K562 (cell line): ENCODE results near the gene PRSS50. TPM values are rescaled to one million over a fixed set of nuclear protein-coding genes. Genes with fewer than 3 reads are reported as not detected.

Experiments
- ATAC-seq: fragments of 200-7000 bp; cut with Tn5 transposase; 3 replicates; pipeline ENCODE4 v1.9.1; 2020; ENCODE audit warnings: moderate library complexity
- BruUV-seq: library from RNA; stranded (reverse); fragments of 400-500 nt; replicated peaks from 2 replicates; lab custom pipeline; 2021; lab: Mats Ljungman, UMichigan
- CTCF ChIA-PET: fragments of 300-600 bp; formaldehyde crosslinking; extraction: SDS; loops from one replicate; lab custom pipeline; 2021; ENCODE audit warnings: low intra/inter-chr PET ratio; lab: Yijun Ruan, JAX
- POLR2A ChIA-PET: fragments of 300-600, 350-650 bp; sonication (Branson Sonifier 250); formaldehyde crosslinking; extraction: SDS; loops from one replicate; lab custom pipeline; 2021; ENCODE audit warnings: antibody characterized with exemption, inconsistent platforms; lab: Yijun Ruan, JAX
- DNase-seq, 4 experiments: peaks; one replicate each; pipeline versions ENCODE4 v3.0.0 to v3.0.0-alpha.2; 2011 to 2018; ENCODE audit warnings: low spot score in 3 of 4, mixed read lengths in 3 of 4; ENCODE audit errors: extremely low read depth in 1 of 4
- FAIRE-seq: peaks from 2 replicates; lab custom pipeline; 2011; peaks lifted over from hg19 to GRCh38; lab: Jason Lieb, UNC
- H2AFZ ChIP-seq: 2 replicates; pipeline ENCODE4 v1.6.0; 2011; ENCODE audit warnings: low read depth, low read length, control low read depth, inconsistent platforms
- H3K27ac ChIP-seq: fragments of 200-600 bp; 3 replicates; pipeline ENCODE4 v1.8.0; 2011; ENCODE audit warnings: low read depth, mild to moderate bottlenecking, control low read depth, inconsistent platforms, low read length, moderate library complexity, mixed read lengths; ENCODE audit errors: extremely low read depth
- H3K27me3 ChIP-seq, 2 experiments: fragments of 300-600 bp in 1 of 2; 2 replicates in 1 of 2; 3 replicates in 1 of 2; pipeline versions ENCODE4 v1.6.0 to v1.8.0; 2011; ENCODE audit warnings: inconsistent platforms in 2 of 2, low read length in 2 of 2, mild to moderate bottlenecking in 1 of 2, mixed read lengths in 1 of 2, moderate library complexity in 1 of 2; ENCODE audit not compliant: control insufficient read depth in 2 of 2, insufficient read depth in 2 of 2
- H3K36me3 ChIP-seq: fragments of 300-600 bp; 3 replicates; pipeline ENCODE4 v1.8.0; 2011; ENCODE audit warnings: mild to moderate bottlenecking, low read length, inconsistent platforms; ENCODE audit not compliant: control insufficient read depth, insufficient read depth
- H3K4me1 ChIP-seq, 2 experiments: fragments of 200-600 bp in 1 of 2; replicated peaks in 1 of 2; 2 replicates in 1 of 2; 3 replicates in 1 of 2; pipeline versions ENCODE4 v1.5.1 to v1.8.0; 2011; ENCODE audit warnings: inconsistent platforms in 2 of 2, low read length in 2 of 2, mild to moderate bottlenecking in 1 of 2, mixed read lengths in 1 of 2, moderate library complexity in 1 of 2; ENCODE audit not compliant: control insufficient read depth in 2 of 2, insufficient read depth in 2 of 2
- H3K4me2 ChIP-seq: 2 replicates; pipeline ENCODE4 v1.6.1; 2011; ENCODE audit warnings: low read length, control low read depth, inconsistent platforms, mixed read lengths; ENCODE audit not compliant: insufficient read depth
- H3K4me3 ChIP-seq: fragments of 200-600 bp; sonication (generic), shearing (Covaris generic); 2 replicates; pipeline ENCODE4 v1.5.1; 2016; ENCODE audit warnings: control low read depth, inconsistent platforms
- H3K79me2 ChIP-seq: fragments of 200-600 bp; 3 replicates; pipeline ENCODE4 v1.8.0; 2011; ENCODE audit warnings: low read length, inconsistent platforms; ENCODE audit not compliant: control insufficient read depth, insufficient read depth
- H3K9ac ChIP-seq, 2 experiments: 2 replicates each; pipeline versions ENCODE4 v1.6.0 to v1.6.1; 2011; ENCODE audit warnings: low read depth in 2 of 2, low read length in 2 of 2, control low read depth in 1 of 2, inconsistent platforms in 1 of 2, mild to moderate bottlenecking in 1 of 2, mixed read lengths in 1 of 2; ENCODE audit not compliant: insufficient read depth in 1 of 2
- H3K9me1 ChIP-seq: one replicate; pipeline ENCODE4 v1.6.0; 2011; ENCODE audit warnings: inconsistent platforms, mild to moderate bottlenecking, low read length, moderate library complexity; ENCODE audit not compliant: control insufficient read depth, insufficient read depth
- H3K9me3 ChIP-seq: replicated peaks from 2 replicates; pipeline ENCODE4 v1.5.1; 2011; ENCODE audit warnings: low read depth, low read length, inconsistent platforms; ENCODE audit not compliant: control insufficient read depth, insufficient read depth
- H4K20me1 ChIP-seq: replicated peaks from 2 replicates; pipeline ENCODE4 v1.6.1; 2011; ENCODE audit warnings: low read length, inconsistent platforms, mixed read lengths; ENCODE audit not compliant: control insufficient read depth, insufficient read depth
- BDP1 ChIP-seq: IDR thresholded peaks from 3 replicates; pipeline ENCODE4 v1.6.1; 2011; ENCODE audit not compliant: insufficient read length, insufficient read depth
- CBFA2T2 ChIP-seq: fragments of 450-650 bp; conservative IDR thresholded peaks from 2 replicates; pipeline ENCODE4 v1.6.1; 2017; ENCODE audit warnings: mild to moderate bottlenecking
- E2F6 ChIP-seq, 2 experiments: IDR thresholded peaks; 2 replicates each; pipeline ENCODE4 v1.6.1; 2011; ENCODE audit warnings: borderline replicate concordance in 1 of 2, control low read depth in 1 of 2, low read depth in 1 of 2, low read length in 1 of 2, mild to moderate bottlenecking in 1 of 2, mixed read lengths in 1 of 2, moderate library complexity in 1 of 2; ENCODE audit not compliant: insufficient read depth in 1 of 2, insufficient read length in 1 of 2, poor library complexity in 1 of 2, severe bottlenecking in 1 of 2; ENCODE audit errors: extremely low read depth in 1 of 2
- EP300 ChIP-seq: IDR thresholded peaks from 2 replicates; pipeline ENCODE4 v1.6.1; 2012; ENCODE audit warnings: low read length, improper control_type of control experiment
- FOXK2 ChIP-seq, 2 experiments: fragments of 450-650 bp; IDR thresholded peaks in 1 of 2; conservative IDR thresholded peaks in 1 of 2; 2 replicates each; pipeline ENCODE4 v1.6.1; 2016; ENCODE audit warnings: low read depth in 2 of 2, mild to moderate bottlenecking in 1 of 2
- KDM1A ChIP-seq, 2 experiments: fragments of 450-650 bp; IDR thresholded peaks; 2 replicates each; pipeline ENCODE4 v1.6.1; 2016; ENCODE audit warnings: mild to moderate bottlenecking in 2 of 2
- MCM5 ChIP-seq: fragments of 450-650 bp; IDR thresholded peaks from 2 replicates; pipeline ENCODE4 v1.6.1; 2016; ENCODE audit warnings: low read depth
- NCOA6 ChIP-seq: fragments of 450-650 bp; IDR thresholded peaks from 2 replicates; pipeline ENCODE4 v1.6.1; 2017; ENCODE audit warnings: mild to moderate bottlenecking
- PKNOX1 ChIP-seq: fragments of 450-650 bp; IDR thresholded peaks from 2 replicates; pipeline ENCODE4 v1.6.1; 2016
- YY1 ChIP-seq, 3 experiments: IDR thresholded peaks; 2 replicates each; pipeline ENCODE4 v1.6.1; 2011; ENCODE audit warnings: low read length in 2 of 3, mild to moderate bottlenecking in 2 of 3, moderate library complexity in 2 of 3, borderline replicate concordance in 1 of 3, control low read depth in 1 of 3, low read depth in 1 of 3; ENCODE audit not compliant: insufficient read depth in 3 of 3, insufficient replicate concordance in 2 of 3, control insufficient read depth in 1 of 3, insufficient read length in 1 of 3; ENCODE audit errors: extremely low read depth in 1 of 3
- ZFP1 ChIP-seq: fragments of 450-650 bp; formaldehyde crosslinking; IDR thresholded peaks from 2 replicates; pipeline ENCODE4 v1.4.0; 2020; ENCODE audit warnings: mild to moderate bottlenecking, mixed read lengths
- ZNF655 ChIP-seq: fragments of 250-450 bp; sonication (Bioruptor Pico); IDR thresholded peaks from 2 replicates; pipeline ENCODE4 v1.5.0; 2021
- WGBS: fragments of 100-300 bp; shearing (Covaris generic); methylation state at CpG from one replicate; pipeline ENCODE4 v1.1.6; 2016; ENCODE audit warnings: low coverage, mixed read lengths; ENCODE audit not compliant: insufficient coverage; ENCODE audit errors: missing lambda C conversion rate; 5-methylcytosine and 5-hydroxymethylcytosine counted together
- in situ Hi-C: fragments of 300-500 bp; cut with MboI; formaldehyde crosslinking; loops from 4 replicates; pipeline ENCODE4 v1.15.0; 2018; ENCODE audit warnings: inconsistent platforms, mixed read lengths
- intact Hi-C: fragments of 100-400 bp; cut with micrococcal nuclease; formaldehyde crosslinking; loops from 2 replicates; pipeline ENCODE4 v1.14.2; 2022
- polyA plus RNA-seq, 8 experiments: library from polyadenylated mRNA; depleted of rRNA in 4 of 8; stranded (reverse) in 5 of 8; unstranded in 3 of 8; fragments of >200 nt; fragmentation: Nextera tagmentation in 2 of 8; fragmentation: Illumina TruSeq in 1 of 8; extraction: Ambion mirVana in 2 of 8; extraction: Trizol in 1 of 8; gene quantifications; 2 replicates each; pipeline versions ENCODE4 v1.2.1 to v1.2.3, GENCODE V29; 2011 to 2014; ENCODE audit warnings: inconsistent platforms in 1 of 8, missing spikeins in 1 of 8
- total RNA-seq, 7 experiments: library from RNA; depleted of rRNA in 6 of 7; stranded (reverse); fragments of >200 nt in 6 of 7; fragmentation: Illumina TruSeq in 2 of 7; extraction: Trizol in 2 of 7; gene quantifications; 2 replicates each; pipeline versions ENCODE4 v1.2.1 to v1.2.3, GENCODE V29; 2011 to 2021; ENCODE audit warnings: low replicate concordance in 1 of 7

Gene PRSS50
- total and polyA plus RNA-seq, 9 of the 15 experiments (the other 6 are each of a cell fraction or from before 2014, with no cell fraction given) = 0.01 TPM; not detected in 8

GRCh38 chr3:46679681-46680080, 38.0 kb downstream of the PRSS50 start (continued):
- TF ChIP-seq ZNF655 (no peak), YY1 (IDR thresholded peaks at IDR 0.05; ENCODE audit: borderline replicate concordance in 1 of 3, control insufficient read depth in 1 of 3, extremely low read depth in 1 of 3, insufficient read depth in 3 of 3, insufficient read length in 1 of 3, insufficient replicate concordance in 2 of 3, low read depth in 1 of 3, low read length in 2 of 3) (no peak), EP300 (no peak)
- TF ChIP-seq, all 486 proteins: peak for 0

GRCh38 chr3:46678280-46678679, 39.4 kb downstream of the PRSS50 start:
- POLR2A ChIA-PET = interaction anchor here (0.6 to 0.7 kb wide), 2 partner anchors 37 to 39 kb away, joined by 3 to 4 read pairs; no protein-coding TSS in a partner anchor
- peaks cover 32 to 92% of the 10 kb centered on the region in 2 experiments; a peak in 4 of 5 replicates for H3K27me3 ChIP-seq
- peaks cover 24% of the 10 kb centered on the region for H4K20me1 ChIP-seq
- H3K4me1 ChIP-seq = peaks cover 0 to 6% of the 10 kb centered on the region in 2 experiments; a peak in 2 of 5 replicates
- 4% methylated on average over 6 of the region's 6 CpGs for WGBS
- no peak overlapping the region for H3K4me2 ChIP-seq
- H3K9me1 ChIP-seq = no peaks in the 10 kb centered on the region
- intact Hi-C loops = no loop called here
- H2AFZ ChIP-seq = no peak overlapping the region
- no peaks in the 10 kb centered on the region for H3K79me2 ChIP-seq
- H3K9me3 ChIP-seq = no peaks in the 10 kb centered on the region
- DNase-seq = no peak
- TF ChIP-seq CBFA2T2 (no peak), KDM1A (IDR thresholded peaks at IDR 0.05) (no peak), E2F6 (IDR thresholded peaks at IDR 0.05; ENCODE audit: borderline replicate concordance in 1 of 2, extremely low read depth in 1 of 2, insufficient read depth in 1 of 2, insufficient read length in 1 of 2, low read depth in 1 of 2, low read length in 1 of 2, poor library complexity in 1 of 2, severe bottlenecking in 1 of 2) (peak in 1 of 2 experiments; percentile 14), PKNOX1 (peak; percentile 85), FOXK2 (conservative IDR thresholded peaks at IDR 0.05 in 1 of 2, IDR thresholded peaks at IDR 0.05 in 1 of 2; ENCODE audit: low read depth in 2 of 2) (no peak), BDP1 (no peak), MCM5 (no peak), ZFP1 (CRISPR knock-in tag) (no peak), NCOA6 (no peak)
- TF ChIP-seq, all 486 proteins: peak for 2
- H3K27ac ChIP-seq = no peak overlapping the region
- BruUV-seq = no TSS peak
- no peak overlapping the region for H3K4me3 ChIP-seq
- H3K36me3 ChIP-seq = no peaks in the 10 kb centered on the region
- FAIRE-seq (no peak), ATAC-seq (no peak)
- in situ Hi-C loops = no loop called here
- CTCF ChIA-PET = no interaction called here
- H3K9ac ChIP-seq = no peak overlapping the region; a peak in 1 of 4 replicates
